ENCODE data around the gene AGAP6.
"Not testable (repeated sequence)": the region's sequence is repeated elsewhere in the genome, so short reads cannot be mapped to it uniquely, and the experiment has no call there.

Gene AGAP6

GRCh38 chr10:50055494-50056292 is 67.5 kb downstream of the AGAP6 start:
- not testable (repeated sequence) for DNase-seq (ENCODE audit: low read depth); H3K4me3 ChIP-seq (ENCODE audit: low read depth, low read length)

DNA sequence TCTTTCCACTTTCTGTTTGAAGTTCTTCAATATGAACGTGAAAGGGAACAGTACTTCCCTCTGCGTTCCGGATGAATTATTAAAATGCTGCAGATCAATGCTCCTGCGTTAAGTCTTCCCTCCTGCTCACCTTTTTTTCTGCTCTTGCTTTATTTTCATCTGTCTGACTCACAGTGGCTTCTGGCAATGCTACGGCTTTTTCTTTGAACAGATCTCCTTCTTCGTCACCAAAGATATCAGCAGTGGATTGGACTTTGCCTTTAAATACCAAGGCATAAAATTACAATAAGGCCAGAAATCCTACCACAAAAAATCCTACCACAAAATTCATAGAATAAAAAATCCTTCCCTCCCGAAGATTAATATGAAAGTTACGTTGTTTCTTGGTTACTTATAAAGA is 68.4 kb downstream of the AGAP6 start:
- not testable (repeated sequence) for DNase-seq (ENCODE audit: low read depth); H3K4me3 ChIP-seq (ENCODE audit: low read depth, low read length)

DNA sequence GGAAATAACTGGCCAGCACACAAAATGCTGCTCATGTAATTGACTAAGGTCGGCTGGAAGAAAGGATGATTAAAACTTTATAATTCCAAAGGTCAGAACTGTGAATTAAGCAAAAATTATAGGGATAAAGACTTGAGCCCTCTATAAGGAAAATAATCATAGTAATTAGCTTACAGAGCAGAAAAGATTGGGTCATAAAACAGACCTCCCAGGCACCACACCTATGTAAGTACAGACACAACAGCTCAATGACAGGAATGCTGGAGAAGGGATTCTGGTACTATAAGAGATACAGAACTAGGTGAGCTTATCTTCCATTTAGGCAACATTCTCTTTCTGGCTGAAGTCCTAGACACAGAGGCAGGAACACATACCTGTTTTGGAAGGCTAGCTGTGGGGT is 70.5 kb downstream of the AGAP6 start:
- H3K4me3 ChIP-seq (ENCODE audit: low read depth, low read length); DNase-seq (ENCODE audit: low read depth): not testable (repeated sequence)

DNA sequence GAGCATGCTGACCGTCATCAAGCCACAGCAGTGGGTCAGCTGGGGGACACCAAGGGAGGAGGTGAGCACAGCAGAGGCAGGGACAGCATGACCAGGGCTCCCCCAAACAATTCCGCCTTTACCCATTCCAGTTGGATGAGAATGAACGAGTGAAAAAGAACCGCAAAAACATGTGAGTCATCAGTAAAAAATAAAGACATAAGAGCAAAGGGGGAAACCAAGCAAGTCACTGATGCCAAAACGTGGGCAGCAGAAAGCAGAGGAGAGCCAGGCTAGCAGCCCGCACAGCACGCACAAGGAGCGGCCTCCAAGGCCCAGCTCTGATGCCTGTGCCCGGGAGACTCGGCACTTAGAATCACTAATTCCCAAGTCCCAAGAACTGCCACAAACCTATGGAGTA is 71.7 kb downstream of the AGAP6 start:
- H3K4me3 ChIP-seq (ENCODE audit: low read depth, low read length); DNase-seq (ENCODE audit: low read depth): not testable (repeated sequence)

Data from GM12864 (cell line).